Measurements from ENCODE around the gene VPS13D. TPM values are rescaled to one million over a fixed set of nuclear protein-coding genes. Genes with fewer than 3 reads are reported as not detected.
A peak's percentile ranks its signal among the peaks of the same experiment; 100 is the strongest.

The VPS13D gene
- total RNA-seq, 4 donors from 2014 or later = 88.3 to 123 (median 113) TPM

DNA sequence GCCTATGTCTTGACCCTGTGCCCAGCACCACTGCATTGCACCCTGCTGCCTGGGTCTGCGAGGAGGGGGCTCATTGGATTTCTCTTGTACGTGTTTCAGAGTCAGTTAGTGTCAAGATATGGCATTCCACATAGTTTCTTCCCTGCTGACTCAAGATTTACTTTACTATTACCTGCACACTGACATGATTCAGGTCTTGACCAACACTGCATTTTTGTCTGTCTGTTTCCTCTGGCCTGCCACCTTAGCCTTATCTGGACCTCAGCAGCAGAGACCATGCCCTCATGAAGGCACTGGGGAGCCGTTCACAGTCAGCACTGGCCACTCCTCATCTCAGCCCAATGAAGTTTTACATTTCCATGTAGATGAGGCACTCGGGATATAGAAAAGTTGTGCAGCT is 232.8 kb downstream of the VPS13D start:
- Histone ChIP-seq H3K4me3 (no peak overlapping the region), H3K4me1 (peaks cover 0 to 32% (median 3%) of the 10 kb centered on the region in 4 donors), H3K36me3 (peaks cover 0 to 19% (median 0%) of the 10 kb centered on the region in 3 donors), H3K27me3 (no peaks in the 10 kb centered on the region), H3K9me3 (no peaks in the 10 kb centered on the region), H3K27ac (peak overlapping the region in 1 of 4 donors; percentile 70)
- no peak for DNase-seq
- TF ChIP-seq, protein P1, sequence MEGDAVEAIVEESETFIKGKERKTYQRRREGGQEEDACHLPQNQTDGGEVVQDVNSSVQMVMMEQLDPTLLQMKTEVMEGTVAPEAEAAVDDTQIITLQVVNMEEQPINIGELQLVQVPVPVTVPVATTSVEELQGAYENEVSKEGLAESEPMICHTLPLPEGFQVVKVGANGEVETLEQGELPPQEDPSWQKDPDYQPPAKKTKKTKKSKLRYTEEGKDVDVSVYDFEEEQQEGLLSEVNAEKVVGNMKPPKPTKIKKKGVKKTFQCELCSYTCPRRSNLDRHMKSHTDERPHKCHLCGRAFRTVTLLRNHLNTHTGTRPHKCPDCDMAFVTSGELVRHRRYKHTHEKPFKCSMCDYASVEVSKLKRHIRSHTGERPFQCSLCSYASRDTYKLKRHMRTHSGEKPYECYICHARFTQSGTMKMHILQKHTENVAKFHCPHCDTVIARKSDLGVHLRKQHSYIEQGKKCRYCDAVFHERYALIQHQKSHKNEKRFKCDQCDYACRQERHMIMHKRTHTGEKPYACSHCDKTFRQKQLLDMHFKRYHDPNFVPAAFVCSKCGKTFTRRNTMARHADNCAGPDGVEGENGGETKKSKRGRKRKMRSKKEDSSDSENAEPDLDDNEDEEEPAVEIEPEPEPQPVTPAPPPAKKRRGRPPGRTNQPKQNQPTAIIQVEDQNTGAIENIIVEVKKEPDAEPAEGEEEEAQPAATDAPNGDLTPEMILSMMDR (IDR thresholded peaks at IDR 0.05) = no peak
- TF ChIP-seq POLR2A (IDR thresholded peaks at IDR 0.05) = no peak

DNA sequence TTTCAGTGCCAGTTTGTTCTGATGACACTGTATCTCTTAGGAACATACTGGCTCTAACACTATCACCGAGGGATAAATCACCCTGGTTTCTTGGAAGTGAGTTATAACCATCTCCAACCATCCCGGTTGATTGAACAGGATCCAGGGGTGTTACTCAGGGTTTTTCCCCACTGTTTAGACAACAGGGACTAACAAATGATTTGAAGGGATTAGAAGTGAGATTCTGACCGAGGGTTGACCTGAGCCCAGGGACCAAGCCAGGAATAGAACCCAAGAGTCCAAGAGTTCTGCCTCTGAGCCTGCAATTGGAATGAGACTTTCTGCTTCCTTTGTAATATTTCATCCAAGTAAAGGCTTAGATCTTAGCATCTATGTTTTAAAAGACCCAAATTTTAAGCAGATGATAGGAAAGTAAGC is 234.2 kb downstream of the VPS13D start:
- H3K4me1 ChIP-seq = peaks cover 0 to 25% (median 3%) of the 10 kb centered on the region in 4 donors
- no peaks in the 10 kb centered on the region for H3K9me3 ChIP-seq
- no peaks in the 10 kb centered on the region for H3K27me3 ChIP-seq
- H3K27ac ChIP-seq = peak overlapping the region in 2 of 4 donors; percentile 30 to 65
- TF ChIP-seq, protein P1 (IDR thresholded peaks at IDR 0.05) = no peak
- no peak for TF ChIP-seq POLR2A (IDR thresholded peaks at IDR 0.05)
- no peak for DNase-seq
- peaks cover 0 to 19% (median 0%) of the 10 kb centered on the region in 3 donors for H3K36me3 ChIP-seq
- no peak overlapping the region for H3K4me3 ChIP-seq

DNA sequence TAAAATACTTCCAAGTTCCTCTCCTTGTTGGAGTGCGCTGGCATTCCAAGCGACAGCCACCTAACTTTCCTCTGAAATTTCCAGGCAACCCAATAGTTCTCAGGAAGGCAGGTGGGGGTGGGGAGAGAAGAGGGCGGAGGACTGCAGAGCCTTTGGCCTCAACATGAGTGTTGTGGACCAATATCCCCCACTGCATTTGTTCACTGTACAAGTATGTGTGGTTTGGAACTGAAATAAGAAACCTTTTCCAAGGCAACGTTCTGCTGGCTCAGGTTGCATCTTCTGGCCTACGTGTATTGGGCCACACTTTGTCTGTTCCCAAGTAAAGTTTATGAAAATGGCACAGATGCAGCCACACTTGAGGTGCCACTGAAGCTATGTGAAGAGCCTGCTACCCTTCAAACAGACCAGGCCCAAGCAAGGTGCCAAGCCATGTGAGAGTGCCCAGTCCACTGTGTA is 234.8 kb downstream of the VPS13D start:
- DNase-seq = no peak
- TF ChIP-seq, protein P1 (IDR thresholded peaks at IDR 0.05) = no peak
- no peak for TF ChIP-seq POLR2A (IDR thresholded peaks at IDR 0.05)

DNA sequence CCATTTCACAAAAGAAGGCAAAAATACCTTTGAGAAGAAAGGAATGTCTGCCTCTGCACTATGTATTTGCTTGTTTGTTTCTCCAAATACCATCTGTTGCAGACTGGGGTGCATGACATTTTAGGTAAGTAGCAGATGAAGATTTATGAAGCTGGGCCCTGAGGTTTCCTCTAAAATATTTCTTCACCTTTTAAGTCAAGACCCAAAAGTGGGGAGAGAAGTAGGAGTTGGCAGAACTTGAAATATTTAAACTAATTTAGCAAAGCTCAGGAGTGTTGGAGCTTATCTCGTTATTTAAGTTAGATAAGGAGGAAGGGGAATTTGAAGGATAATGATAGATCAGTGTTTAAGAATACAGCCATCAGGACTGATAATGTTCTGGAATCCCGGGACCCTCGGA is 235.3 kb downstream of the VPS13D start:
- H3K4me1 ChIP-seq = peaks cover 0 to 25% (median 3%) of the 10 kb centered on the region in 4 donors
- no peak for TF ChIP-seq POLR2A (IDR thresholded peaks at IDR 0.05)
- TF ChIP-seq, protein P1 (IDR thresholded peaks at IDR 0.05) = no peak

More for the DNA sequence above, 234.8 kb downstream of the VPS13D start:
- peak overlapping the region in 3 of 4 donors; percentile 22 to 65 (median 30) for H3K27ac ChIP-seq
- H3K36me3 ChIP-seq = peaks cover 0 to 19% (median 0%) of the 10 kb centered on the region in 3 donors
- no peaks in the 10 kb centered on the region for H3K27me3 ChIP-seq
- H3K4me3 ChIP-seq = no peak overlapping the region
- peaks cover 0 to 25% (median 3%) of the 10 kb centered on the region in 4 donors for H3K4me1 ChIP-seq
- no peaks in the 10 kb centered on the region for H3K9me3 ChIP-seq

DNA sequence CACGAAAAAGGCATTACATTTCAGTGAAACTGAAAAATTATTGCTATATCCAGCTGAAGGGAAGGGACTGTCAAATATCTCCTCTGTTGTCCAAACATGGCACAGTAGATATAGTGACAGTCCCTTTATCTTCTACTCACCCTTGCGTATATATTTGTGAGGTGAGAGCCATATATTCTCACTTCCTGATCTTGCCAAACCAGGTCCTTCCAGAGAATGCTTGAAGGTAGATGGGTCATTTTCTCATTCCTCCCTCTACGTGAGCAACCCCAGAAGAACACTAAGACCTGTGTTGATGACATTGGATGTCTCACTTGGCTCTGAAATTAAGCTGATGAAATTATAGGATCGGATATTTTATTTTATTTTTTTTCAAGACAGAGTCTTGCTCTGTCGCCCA is 237.0 kb downstream of the VPS13D start:
- Histone ChIP-seq H3K36me3 (peaks cover 0 to 13% (median 0%) of the 10 kb centered on the region in 3 donors), H3K27ac (no peak overlapping the region), H3K9me3 (no peaks in the 10 kb centered on the region), H3K27me3 (no peaks in the 10 kb centered on the region), H3K4me1 (peaks cover 0 to 14% (median 1%) of the 10 kb centered on the region in 4 donors), H3K4me3 (no peak overlapping the region)
- TF ChIP-seq POLR2A (IDR thresholded peaks at IDR 0.05) = no peak
- TF ChIP-seq, protein P1 (IDR thresholded peaks at IDR 0.05) = no peak
- no peak for DNase-seq

More for the DNA sequence above, 235.3 kb downstream of the VPS13D start:
- H3K27ac ChIP-seq = peak overlapping the region in 3 of 4 donors; percentile 22 to 65 (median 30)
- H3K9me3 ChIP-seq = no peaks in the 10 kb centered on the region
- no peak overlapping the region for H3K4me3 ChIP-seq
- DNase-seq = no peak
- peaks cover 0 to 19% (median 0%) of the 10 kb centered on the region in 3 donors for H3K36me3 ChIP-seq
- H3K27me3 ChIP-seq = no peaks in the 10 kb centered on the region

Measured in Peyer's patch (tissue), 4 donors.